NCI-H82 treated with DMSO at 0.1 percent for 48 hours (cell line): ENCODE data around the gene SEC61B.
"Not testable (repeated sequence)": the region's sequence is repeated elsewhere in the genome, so short reads cannot be mapped to it uniquely, and the experiment has no call there.

Experiments
- DNase-seq: peaks from one replicate; lab custom pipeline; 2025; ENCODE audit not compliant: unreplicated experiment; lab: John Stamatoyannopoulos, UW

SEC61B gene

DNA sequence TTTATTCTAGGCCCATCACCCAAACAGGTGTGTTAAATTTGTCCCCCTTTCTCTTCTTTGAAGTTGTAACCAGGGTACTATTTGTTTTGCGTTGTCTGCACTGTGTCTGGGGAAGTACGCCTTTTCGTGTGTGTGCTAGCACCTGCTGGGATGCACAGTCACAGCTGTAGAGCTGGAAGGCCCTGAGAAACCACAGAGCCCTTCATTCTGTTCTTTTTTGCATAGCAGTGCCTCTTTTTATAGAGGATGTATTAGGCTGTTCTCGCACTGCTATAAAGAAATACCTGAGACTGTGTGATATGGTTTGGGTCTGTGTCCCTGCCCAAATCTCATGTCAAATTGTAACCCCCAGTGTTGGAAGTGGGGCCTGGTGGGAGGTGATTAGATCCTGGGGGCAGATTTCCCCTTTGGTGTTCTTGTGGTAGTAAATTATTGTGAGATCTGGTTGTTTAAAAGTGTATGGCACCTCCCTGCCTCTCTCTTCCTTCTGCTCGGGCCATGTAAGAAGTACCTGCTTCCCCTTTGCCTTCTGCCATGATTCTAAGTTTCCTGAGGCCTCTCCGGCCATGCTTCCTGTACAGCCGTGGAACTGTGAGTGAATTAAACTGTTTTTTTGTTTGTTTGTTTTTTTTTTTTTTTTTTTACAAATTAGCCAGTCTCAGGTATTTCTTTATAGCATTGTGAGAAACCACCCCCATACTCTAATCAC lies 14.0 kb downstream of the SEC61B start:
- no peak for DNase-seq

DNA sequence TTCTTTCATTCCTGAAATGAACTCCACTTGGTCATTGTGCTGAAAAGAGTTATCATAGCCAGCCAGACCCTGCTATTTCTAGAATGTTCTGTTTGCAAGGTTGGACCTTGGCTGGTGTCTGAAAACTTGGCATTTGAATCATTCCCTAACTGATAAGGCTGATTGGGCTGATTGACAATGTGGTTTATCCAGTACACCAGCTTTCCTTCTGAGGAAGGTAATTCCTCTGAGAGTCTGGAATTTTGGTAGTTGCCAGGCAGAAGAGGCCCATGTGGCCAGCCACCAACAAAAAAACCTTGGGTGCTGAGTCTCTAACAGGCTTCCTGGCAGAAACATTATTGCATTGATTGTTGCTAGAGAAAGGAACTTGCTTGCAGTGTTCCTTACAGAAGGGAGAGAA lies 15.3 kb downstream of the SEC61B start:
- DNase-seq = no peak

DNA sequence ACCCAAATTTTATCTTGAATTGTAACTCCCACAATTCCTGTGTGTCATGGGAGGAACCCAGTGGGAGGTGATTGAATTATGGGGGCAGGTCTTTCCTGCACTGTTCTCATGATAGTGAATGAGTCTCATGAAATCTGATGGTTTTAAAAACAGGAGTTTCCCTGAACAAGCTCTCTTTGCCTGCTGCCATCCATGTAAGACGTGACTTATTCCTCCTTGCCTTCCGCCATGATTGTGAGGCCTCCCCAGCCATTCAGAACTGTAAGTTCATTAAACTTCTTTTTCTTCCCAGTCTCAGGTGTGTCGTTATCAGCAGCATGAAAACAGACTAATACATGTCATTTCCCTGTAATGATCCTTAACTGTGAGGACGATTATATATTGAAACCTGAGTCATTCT lies 15.8 kb downstream of the SEC61B start:
- not testable (repeated sequence) for DNase-seq

DNA sequence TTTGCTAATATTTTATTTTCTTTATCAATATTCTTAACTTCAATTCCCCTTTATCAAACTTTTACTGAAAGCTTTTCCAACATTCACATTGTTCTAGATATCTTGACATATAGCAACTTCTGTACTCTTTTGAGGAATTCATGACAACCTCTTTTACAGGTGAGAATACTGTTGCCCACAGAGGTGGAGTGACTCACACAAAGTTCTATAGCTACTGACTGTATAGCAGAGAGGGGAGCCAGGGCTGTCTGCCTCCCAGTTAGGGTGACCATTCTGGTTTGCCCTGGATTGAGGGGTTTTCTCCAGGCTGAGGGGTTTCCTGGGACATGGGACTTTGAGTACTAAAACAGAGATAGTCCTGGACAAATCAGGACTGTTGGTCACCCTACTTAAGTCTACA lies 16.2 kb downstream of the SEC61B start:
- no peak for DNase-seq

DNA sequence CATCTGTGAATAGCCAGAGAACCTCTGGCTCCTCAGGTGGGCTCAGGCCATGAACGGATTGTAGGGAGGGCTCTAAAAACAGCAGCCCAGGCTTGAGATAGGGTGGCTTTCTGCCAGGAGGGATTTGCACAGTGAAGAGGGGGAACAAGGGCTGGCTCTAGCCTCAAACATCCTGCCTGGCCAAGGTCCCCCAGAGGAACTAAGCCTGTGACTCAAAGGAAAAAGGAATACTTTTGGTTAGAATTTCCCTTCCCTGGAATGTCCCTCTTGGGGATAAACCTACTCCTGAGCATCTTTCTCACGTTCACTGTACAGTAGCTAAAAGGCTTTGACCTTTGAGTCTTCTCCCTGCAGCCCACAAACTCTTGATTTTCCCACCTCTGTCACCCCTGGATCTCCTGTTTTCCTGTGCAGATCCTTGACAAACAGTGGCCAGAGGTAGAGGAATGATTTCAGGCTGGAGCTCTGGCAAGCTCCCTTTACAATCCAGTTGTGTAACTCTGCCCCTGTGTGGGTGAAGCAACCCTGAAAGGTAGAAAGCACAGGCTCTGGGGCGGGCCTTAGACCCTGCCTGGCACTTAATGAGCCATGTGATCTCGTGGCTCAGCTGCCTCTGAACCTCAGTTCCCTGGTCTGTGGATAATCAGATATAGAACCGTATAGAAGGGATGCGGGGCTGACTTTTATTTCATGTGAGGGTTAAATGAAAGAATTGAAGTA lies 17.4 kb downstream of the SEC61B start:
- DNase-seq = no peak

DNA sequence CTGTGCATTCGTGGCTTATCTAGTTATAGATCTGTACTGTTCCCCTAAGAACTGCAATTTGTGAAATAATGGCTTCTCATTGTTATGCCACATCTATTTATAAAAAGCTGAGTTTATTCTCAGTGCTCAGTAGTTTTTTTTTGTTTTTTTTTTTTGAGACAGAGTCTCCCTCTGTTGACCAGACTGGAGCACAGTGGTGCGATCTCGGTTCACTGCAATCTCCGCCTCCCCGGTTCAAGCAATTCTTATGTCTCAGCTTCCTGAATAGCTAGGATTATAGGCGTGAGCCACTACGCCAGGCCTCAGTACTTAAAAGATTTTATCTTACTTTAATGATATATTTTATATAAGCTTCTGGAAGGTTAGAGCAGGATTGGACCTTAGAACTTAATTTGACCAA lies 19.0 kb downstream of the SEC61B start:
- DNase-seq = no peak

DNA sequence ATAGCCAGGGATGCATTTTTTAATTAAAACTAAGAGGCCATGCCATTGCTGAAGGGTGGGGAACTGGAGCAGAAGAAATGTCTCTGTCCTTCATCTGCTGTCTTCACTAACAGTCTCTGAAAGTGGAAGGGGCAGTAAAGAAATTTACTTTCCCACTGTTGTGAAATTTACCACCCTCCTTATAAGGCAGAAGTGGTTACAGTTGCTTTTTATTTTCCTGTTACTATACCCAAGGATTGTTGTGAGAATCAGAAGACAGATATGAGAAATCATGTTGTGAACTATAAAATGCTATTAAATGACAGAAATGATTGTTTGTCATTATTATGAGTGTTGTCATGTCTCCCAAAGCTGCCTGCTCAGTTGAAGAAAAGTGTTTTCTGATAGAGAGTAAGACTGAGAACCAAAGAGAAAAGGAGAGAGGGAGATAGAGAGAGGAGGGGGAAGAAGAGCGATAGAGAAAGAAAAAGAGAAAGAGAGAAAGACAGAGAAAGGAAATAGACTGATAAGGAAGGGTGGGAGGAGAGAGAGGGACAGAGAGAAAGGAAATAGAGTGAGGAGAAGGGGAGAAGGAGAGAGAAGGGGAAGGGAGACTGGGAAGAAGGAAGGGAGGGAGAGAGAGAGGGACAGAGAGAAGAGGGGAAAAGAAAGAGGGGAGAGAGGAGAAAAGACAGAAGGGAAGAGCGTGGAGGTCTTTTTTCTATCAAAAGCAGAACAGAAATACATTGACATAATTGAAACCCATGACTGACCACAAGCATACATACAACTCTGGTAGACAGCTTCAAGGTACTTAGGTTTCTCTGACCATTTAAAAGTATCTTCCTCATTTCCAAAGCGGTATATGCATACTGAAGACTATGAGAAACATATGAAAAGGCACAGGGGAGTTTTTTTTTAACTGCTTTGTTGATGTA lies 22.5 kb downstream of the SEC61B start:
- no peak for DNase-seq

DNA sequence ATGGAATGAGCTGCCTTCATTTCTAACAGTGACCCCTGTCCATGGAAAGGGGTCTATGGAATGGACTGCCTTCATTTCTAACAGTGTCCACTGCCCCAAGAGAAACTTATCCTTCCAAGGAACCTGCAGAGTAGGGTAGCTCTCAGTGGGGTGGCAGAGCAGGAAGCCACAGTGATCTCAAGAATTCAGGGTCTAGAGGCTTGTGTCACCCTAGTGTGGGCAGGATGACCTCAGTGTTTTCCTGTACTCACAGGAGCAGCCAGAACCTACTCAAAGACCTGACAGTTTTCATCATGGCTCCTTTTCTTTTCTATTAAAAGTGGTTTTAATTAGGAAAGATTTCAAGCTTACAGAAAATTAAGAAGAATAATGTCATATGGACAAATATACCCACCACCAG lies 27.5 kb downstream of the SEC61B start:
- no peak for DNase-seq

DNA sequence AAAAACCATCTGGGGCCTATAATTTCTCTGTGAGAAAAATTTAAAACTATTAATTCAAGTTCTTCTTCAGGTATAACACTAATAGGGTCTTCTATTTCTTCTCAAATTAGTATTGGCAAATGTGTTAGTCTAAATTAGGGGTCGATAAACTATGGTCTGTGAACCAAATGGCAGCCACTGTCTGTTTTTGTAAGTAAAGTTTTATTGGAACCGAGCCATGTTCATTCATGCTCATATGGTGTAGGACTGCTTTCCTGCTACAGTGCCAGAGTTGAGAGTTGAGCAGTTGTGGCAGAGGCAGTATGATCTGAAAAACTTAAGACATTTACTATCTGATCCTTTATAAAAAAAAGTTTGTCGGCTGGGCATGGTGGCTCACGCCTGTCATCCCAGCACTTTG lies 29.1 kb downstream of the SEC61B start:
- no peak for DNase-seq

DNA sequence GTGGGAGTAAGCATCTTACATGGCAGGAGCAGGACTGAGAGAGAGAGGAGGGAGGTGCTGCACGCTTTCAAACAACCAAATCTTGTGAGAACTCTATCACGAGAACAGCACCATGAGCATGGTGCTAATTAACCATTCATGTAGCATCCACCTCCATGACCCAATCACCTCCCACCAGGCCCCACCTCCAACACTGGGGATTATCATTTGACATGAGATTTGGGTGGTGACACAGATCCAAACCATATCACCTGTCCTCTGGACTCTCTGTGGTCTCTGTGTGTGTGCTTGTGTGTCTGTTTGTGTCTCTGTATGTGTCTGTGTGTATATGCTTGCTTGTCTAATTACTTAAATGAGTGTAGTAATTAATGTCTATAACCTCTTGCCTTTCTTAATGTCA lies 31.1 kb downstream of the SEC61B start:
- DNase-seq = no peak

DNA sequence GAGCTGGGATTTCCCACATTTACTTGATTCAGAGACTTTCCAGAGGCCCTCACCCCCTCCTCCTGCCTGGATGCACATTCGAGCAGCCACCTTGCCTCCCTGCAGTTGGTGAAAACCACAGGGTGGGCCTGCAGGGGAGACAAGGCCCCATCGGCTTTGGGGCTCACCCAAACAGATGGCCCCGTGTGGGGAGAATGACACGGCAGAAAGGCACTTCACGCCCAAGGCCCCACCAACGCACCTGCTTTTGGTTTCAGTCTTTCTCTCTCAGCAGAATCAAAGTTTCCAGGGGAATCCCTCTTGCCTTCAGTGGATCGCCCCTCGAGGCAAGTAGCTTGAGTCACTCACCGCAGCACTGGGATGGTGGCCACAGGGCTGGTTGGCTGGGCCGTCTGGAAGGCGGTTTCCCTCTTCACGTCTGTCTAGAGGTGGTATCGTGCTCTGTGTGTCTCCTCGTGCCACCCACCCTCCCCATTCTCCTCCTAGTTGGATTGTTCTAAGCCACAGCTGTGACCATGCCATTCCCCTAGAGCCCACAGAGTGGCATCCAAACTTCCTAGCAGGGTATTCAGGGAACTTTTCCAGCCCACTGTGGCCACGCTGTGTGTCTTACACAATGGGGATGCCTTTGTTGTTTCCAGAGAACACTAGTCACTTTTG lies 31.8 kb downstream of the SEC61B start:
- DNase-seq = no peak

DNA sequence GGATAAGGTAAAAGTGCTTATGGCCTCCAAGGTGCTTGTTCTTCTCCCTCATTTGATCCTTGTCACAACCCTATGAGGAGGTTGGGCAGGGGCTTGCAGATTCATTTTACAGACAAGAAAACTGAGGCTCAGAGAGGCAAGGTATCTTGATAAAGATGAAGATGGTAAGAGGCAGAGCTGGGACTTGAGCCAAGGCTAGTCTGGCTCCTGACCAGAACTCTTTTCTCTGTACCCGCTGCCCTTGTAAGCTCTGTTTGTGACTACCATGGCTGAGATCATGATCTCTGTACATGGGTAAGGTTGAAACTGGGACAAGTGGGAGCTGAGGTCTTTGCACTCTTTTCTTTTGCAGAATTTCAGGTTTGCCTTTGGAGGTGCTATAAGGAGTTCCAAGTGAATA lies 33.6 kb downstream of the SEC61B start:
- DNase-seq = no peak

DNA sequence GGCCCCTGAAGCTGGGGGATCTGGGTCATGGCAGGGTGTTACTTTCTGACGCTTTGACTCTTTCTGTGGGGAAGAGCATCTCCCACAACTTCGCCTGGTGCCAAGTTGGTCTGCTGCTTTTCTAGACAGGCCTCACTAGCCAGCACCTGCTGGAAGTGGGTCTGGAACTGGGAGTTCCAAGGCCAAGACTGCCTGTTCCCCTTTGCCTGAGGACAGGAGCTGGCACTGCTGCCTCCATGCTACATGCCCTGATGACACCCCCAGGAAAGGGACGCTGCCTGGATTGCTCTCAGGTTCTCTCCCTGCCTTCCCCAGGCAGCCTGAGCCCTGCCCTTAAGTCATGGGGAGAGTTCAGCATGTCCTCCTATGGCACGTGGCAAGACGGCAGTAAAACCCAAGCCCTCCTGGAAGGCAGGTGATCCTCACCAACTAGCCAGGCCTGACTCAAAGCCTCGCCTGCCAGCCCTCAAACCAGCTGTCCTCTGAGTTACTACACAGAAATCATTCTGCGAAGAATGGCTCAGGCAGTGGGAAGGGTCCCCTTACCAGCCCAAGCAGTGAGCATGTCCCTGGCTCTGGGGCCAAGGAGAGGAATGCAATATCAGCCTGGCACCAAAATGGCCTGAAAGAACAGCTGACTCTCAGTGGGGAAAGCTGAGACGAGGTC lies 35.8 kb downstream of the SEC61B start:
- DNase-seq = no peak

DNA sequence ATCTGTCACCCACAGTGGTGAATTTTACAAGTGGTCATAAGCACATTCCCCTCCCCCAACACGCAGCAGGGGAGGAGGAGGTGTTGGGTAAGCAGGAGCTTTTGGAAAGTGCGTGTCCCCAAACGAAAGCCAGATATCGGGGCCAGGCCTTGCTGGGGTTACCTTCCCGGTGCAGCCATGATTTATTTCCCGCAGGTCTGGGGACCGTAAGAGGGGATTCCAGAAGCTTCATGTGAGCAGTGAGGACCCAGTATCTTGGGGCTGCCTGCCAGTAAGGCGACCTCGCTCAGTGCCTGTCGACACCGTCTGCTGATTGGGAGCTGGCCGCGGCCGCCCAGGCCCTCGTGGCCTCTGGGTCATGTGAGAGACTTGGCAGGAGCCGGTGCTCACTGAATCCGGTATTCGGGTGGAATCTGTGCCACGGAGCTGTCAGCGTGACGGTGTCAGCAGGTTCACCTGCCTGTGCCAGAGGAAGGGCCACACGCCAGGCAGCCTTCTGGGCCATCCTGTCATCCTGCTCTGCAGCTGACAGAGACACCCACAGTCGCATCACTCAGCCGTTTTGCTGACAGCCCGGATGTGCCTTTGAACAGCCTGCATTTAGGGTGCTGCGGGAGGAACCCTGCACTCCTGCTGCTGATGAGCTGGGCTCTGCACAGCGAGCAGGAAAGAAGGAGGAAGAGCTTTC lies 37.3 kb downstream of the SEC61B start:
- DNase-seq = no peak

DNA sequence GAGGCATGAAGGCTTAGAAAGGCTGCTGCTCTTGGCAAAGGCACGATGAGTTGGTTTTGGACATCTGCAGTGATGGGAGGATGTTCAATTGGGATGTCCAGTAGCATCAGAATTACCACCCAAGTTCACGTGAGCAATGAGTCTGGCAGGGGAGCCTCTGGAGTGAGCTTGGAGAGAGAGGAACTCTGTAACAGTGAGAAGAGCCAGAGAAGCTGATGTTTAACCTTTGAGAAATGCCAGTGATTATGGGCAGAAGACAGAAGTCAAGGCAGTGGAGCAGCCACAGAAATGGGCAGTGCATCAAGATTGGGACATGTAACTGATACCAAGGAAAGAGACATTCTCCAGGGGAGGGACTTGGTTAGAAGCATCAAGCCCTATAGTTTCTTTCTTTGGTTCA lies 39.8 kb downstream of the SEC61B start:
- no peak for DNase-seq

DNA sequence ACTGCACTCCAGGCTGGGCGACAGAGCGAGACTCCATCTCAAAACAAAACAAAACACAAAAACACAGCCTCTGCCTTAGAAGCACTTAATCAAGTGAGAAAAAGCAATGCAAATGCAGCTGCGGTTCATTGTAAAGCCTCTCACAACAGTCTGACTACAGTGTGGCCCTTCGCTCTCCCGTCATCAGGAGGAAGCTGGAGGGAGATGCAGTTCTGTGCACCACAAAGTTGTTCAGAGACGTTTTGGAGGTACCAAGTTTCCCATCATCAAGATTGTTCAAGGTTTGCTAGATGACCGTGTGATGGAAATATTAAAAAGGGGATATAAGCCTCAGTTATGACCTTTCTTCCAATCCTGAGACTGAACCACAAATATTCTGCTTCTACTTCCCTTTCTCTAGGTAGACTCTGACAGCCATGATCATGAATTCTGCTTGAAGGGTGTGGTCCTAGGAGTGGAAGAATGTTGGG lies 40.9 kb downstream of the SEC61B start:
- DNase-seq = no peak

DNA sequence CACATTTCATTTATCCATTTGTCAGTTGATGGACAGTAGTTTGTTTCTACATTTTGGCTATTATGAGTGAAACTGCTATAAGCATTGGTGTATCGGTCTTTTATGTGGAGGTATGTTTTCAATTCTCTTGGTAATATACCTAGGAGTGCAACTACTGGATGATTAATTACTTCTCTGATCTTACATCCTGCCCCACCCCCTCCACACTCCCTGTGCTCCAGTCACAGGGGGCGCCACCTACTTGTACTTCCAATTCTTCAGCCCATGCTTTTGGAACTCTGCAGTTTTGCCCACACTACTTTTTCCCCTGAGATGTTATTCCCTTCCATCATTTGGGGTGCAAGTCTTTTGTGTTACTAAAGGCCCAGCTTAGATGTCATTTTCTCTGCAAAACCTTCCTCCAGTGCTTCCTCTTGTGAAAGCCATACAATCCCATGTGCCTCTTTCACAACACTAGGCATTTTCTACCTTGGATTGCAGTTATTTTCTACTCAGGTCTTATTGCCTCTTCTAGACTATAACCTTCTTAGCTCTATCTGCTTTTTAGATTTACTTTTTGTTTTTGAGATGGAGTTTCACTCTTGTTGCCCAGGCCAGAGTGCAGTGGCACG lies 42.1 kb downstream of the SEC61B start:
- DNase-seq = peak; percentile 5

DNA sequence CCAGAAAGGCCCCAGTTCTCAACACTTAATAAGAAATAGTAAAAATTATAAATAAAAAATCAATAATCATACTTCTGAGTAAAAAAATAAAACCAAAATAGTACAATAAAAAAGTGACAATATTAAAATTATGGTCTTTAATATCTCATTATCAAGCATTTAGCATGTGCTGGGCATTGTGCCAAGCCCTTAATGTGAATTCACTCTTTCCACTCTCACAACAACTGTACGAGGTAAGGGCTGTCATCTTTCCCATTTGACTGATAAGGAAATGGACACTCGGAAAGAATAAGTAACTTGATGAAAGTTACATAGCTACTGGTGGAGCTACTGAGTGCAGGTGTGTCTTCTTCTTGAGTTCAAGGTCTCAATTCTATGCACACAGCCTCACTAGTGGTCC lies 43.6 kb downstream of the SEC61B start:
- no peak for DNase-seq

DNA sequence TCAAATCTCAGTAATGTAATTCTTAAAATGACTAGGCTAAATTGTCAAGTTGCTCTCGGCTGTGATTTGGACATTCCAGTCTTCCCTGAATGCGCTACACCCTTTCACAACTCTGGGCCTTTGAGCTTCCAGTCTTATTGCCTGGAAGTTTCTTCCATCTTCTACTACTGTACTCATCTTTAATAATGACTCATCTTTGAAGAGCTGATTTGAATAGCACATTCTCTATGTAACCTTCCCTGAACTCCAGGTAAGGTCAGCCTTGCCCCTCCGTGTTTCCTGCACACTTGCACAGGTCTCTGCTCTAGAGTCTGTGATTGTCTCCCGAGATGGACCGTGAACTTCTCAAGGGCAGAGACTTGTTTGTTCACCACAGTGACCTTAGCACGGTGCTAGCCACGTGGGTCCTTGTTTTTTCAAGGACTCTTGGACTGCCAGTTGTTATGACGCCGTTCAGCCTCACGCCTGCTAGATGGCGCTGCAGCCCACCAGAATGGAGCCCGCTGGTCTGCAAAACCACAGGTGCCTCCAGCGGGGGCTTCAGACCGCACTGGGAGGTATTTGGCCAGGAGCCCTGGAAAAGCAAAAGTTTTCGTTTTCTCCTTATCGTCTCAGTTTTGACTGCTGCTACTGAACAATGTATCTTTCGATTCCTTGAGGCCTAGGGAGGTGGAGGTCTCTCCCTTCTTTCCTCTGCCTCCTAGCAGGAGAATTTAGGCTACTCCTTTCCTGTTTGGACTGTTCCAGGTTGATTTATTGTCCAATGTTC lies 44.4 kb downstream of the SEC61B start:
- DNase-seq = peak; percentile 64
